HG03521 (cell line): ENCODE results near the gene HNF4A.
"Not testable (repeated sequence)": the region's sequence is repeated elsewhere in the genome, so short reads cannot be mapped to it uniquely, and the experiment has no call there.

Source experiments
- ATAC-seq: cut with Tn5 transposase; IDR thresholded peaks from one replicate; pipeline ENCODE4 v1.9.1; 2021; ENCODE audit warnings: mild to moderate bottlenecking, moderate library complexity; ENCODE audit not compliant: unreplicated experiment

Gene HNF4A

DNA sequence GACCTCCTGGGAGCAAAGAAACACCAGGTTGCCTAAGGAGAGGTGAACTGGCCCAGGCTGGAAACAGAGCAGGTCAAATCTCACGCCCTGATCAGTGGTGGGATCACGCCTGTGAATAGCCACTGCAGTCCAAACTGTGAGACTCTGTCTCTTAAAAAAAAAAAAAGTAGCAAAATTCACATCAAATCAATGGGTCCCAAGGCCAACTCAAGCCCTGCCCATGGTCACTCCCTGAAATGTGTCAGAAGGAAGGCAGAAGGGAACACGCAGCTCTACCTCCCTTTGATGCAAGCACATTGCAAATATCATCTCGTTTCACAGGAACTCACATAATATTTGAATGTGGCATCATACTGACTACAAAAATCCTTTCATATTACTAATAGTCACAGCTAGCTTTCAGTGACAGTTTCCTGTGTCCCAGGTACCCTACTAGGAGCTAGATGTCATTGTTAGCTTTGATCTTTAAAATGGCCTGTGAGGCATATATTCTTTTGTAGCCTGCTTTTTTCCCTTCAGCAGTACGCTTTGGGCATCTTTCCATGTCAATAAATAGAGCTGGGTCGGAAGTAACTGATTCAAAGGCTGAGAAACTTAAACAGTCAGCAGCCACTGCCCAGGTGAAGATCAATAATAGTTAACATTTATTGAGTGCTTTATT is 105.8 kb downstream of the HNF4A start:
- no peak for ATAC-seq

DNA sequence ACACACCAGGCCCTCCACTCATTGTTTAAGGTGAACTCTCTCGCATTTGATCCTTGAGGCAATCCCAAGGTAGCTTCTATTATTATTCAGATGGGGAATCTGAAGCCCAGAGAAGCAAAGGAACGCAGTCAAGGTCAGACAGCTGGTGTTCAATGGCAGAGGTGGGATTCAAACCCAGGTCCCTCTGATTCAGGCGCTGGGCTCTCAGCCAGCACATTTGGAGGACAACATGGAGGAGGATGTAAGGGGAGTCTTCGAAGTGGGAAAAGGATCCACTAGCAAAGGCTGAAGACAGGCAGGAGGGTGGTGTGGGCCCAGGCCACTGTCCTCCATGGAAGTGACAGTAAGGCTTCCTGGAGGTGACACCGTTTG is 106.3 kb downstream of the HNF4A start:
- no peak for ATAC-seq

- no peak for ATAC-seq
These were observed 108.0 kb downstream of the HNF4A start for GRCh38 chr20:44463466-44463865.

DNA sequence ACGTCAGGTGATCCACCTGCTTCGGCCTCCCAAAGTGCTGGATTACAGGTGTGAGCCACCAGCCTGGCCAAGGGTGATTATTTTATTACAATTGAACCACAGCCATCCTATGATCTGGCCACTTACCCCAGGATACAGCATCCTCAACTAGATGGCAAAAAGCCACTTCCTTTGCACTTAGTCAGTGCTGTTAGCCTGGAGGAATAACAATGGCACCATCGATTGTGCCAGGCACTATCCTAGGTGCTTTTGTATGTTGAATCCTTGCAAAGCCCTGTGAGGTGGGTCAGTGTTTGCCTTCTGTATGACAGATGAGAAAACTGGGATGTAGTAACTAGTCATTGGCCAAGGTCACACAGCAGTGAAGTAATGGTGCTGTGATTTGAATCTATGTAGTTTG is 109.0 kb downstream of the HNF4A start:
- no peak for ATAC-seq

- no peak for ATAC-seq
These were observed 109.6 kb downstream of the HNF4A start for GRCh38 chr20:44465001-44465560.

GRCh38 chr20:44467289-44467883 is 111.9 kb downstream of the HNF4A start:
- no peak for ATAC-seq

DNA sequence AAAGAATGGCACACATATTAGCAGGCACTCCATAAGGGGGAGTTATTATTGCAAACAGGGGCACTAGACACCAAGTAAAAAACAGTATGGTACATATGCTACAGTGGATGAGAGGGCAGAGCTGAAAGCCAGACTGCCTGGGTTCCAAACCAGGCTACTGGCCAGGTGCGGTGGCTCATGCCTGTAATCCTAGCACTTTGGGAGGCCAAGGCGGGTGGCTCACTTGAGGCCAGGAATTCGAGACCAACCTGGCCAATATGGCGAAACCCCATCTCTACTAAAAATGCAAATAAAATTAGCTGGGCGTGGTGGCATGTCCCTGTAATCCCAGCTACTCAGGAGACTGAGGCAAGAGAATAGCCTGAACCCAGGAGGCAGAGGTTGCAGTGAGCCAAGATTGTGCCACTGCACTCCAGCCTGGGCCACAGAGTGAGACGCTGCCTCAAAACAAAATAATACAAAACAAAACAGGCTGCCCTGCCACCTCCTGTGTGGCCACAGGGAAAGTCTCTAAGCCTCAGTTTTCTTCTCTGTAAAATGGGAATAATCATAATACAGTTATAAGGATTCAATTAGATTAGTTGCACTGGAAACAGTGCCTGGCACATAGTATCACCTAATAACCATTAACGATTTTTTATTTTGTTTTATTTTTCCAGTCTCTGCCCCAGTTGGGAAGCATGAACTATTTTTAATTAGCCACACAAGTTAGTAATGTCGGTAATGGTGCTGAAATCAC is 112.7 kb downstream of the HNF4A start:
- no peak for ATAC-seq

- no peak for ATAC-seq
These were observed 114.8 kb downstream of the HNF4A start for GRCh38 chr20:44470327-44470726.

DNA sequence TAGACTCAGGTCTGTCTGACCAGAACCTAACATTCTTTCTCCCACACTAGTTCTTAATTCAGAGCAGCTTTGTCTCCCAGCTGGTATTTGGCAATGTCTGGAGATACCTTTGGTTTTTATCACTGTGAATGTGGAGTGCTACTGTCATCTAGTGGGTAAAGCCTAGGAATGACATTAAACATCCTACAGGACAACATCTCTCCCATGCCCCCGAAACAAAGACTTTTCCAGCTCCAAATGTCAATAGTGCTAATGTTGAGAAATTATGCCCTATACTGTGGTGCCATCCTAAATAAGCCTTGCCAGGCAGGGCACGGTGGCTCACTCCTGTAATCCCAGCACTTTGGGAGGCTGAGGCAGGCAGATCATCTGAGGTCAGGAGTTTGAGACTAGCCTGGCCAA is 116.0 kb downstream of the HNF4A start:
- no peak for ATAC-seq

GRCh38 chr20:44472283-44472682 is 116.8 kb downstream of the HNF4A start:
- ATAC-seq = not testable (repeated sequence)

- no peak for ATAC-seq
These were observed 119.8 kb downstream of the HNF4A start for GRCh38 chr20:44475372-44475693.

GRCh38 chr20:44475694-44476560 is 120.4 kb downstream of the HNF4A start, which contains the start of gene TTPAL:
Gene TTPAL (plus strand): TSS chr20:44475874. CDS start chr20:44480000, 4,126 bp downstream.
- peak; percentile 85 for ATAC-seq

GRCh38 chr20:44477151-44477550 is 121.7 kb downstream of the HNF4A start:
- ATAC-seq = no peak

- ATAC-seq = no peak
These were observed 122.7 kb downstream of the HNF4A start for GRCh38 chr20:44478206-44478605.

GRCh38 chr20:44479643-44480042 is 124.1 kb downstream of the HNF4A start:
- ATAC-seq = no peak

DNA sequence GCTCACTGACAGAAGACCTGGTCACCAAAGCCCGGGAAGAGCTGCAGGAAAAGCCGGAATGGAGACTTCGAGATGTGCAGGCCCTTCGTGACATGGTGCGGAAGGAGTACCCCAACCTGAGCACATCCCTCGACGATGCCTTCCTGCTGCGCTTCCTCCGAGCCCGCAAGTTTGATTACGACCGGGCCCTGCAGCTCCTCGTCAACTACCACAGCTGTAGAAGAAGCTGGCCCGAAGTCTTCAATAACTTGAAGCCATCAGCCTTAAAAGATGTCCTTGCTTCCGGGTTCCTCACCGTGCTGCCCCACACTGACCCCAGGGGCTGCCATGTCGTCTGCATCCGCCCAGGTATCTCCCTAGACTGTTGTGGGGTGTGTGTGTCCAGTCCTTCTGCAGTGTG is 124.6 kb downstream of the HNF4A start:
- no peak for ATAC-seq

DNA sequence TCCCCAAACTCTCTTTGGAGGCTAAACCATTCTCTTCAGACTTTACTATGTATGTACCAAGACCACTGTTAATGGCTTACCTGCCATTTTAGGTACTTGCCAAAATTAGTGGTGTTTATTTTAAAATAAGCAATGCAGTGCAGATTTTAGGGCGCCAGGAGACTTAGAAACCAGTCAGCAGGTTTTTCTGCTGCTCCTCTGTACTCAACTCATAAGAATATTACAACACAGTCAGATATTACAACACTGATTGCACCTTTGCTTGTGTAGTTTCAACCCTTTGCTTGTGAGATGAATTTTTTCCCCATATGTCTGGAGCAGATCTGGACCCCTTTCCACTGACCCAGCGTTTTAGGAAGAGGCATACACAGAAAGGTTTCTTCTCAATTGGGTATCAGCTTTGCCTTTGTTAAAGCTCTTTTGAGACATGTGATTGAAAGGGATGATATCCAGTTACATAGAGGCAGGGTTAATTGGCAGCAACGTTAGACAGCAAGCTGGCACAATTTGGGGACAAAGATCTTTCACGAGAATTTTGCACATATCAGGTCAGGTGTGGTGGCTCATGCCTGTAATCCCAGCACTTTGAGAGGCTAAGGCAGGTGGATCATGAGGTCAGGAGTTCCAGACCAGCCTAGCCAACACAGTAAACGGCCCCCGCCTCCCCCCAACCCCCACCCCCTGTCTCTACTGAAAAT is 126.4 kb downstream of the HNF4A start:
- ATAC-seq = no peak

DNA sequence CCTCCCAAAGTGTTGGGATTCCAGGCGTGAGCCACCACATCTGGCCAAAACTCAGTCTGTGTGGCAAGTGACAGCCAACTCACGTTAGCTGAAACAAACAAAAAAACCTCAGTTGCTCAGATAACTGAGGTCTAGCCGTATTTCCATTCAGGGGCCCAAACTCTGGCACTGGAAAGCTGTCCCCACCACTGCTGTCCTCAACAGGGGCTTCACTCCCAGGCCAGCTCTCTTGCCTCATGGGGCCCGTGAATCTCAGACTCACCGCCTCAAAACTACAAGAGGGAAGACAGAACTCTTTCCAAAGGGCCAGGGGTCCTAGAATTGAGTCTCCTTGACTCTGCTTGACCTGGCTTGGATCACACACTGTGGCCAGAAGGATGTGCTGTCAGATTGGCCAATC is 127.6 kb downstream of the HNF4A start:
- no peak for ATAC-seq
